NCI-H2107 treated with DMSO at 0.1 percent for 48 hours (cell line): ENCODE measurements around the gene MTG1.

Experiments
- DNase-seq: peaks from one replicate; lab custom pipeline; 2025; ENCODE audit not compliant: unreplicated experiment; lab: John Stamatoyannopoulos, UW

Gene MTG1

DNA sequence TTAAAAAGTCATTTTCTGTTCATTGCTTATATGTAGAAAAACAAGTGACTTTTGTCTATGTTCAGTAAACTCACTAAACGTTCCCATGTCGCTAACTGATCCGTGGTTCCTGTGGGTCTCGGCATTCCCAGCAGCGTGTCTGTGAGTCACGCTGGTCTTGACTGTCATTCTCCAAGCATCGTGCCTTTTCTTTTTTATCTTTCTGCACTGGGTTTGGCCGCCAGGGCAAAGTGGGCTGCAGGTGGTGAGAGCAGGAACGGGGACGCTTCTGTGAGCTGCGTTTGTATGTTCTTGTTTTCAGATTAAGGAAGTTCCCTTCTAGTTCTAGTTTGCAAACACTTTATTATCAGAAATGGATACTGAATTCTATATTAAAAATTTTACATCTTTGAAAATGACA lies 53.0 kb downstream of the MTG1 start:
- DNase-seq = no peak

DNA sequence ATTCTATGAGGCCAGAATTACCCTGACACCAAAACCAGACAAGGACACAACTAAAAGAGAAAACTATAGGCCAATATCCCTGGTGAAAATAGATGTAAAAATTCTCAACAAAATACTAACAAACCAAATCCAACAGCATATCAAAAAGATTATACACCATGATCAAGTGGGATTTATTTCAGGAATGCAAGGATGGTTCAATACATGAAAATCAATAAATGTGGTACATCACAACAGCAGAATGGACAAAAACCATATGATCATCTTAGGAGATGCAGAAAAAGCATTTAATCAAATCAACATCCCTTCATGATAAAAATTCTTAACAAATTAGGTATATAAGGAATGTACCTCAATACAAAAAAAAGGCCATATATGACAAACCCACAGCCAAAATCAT lies 54.2 kb downstream of the MTG1 start:
- DNase-seq = no peak

DNA sequence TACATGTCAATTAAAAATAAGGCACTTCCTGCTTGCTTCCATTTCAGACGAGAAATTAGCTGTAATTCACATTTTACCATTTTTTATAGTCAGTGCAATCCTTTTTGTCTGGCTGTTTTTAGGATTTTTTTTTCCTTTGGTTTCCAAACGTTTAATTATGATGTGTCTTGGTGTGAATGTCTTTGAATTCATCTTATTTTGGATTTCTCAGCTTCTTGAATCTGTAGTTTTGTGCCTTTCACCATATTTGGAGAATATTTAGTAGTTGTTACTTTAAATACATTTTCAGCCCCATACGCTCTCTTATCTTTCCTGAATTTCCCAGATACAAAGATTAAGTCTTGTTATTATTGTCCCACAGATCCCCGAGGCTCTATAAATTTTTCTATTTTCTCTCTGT lies 57.4 kb downstream of the MTG1 start:
- no peak for DNase-seq

DNA sequence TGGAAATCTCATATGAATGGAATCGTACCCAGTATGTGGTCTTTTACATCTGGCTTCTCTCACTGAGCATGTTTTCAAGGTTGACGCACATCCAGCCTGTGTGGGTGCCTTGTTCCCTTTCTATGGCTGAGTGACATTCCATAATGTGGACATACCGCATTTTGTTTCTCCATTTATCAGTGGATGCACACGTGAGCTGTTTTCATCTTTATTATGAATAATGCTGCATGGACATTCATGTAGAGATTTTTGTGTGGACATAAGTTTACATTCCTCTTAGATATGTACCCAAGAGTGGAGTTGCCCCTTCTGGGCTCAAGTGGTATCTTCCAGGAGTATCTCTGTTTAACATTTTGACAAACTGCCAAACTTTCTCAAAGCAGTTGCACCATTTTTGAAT lies 58.5 kb downstream of the MTG1 start:
- DNase-seq = no peak

DNA sequence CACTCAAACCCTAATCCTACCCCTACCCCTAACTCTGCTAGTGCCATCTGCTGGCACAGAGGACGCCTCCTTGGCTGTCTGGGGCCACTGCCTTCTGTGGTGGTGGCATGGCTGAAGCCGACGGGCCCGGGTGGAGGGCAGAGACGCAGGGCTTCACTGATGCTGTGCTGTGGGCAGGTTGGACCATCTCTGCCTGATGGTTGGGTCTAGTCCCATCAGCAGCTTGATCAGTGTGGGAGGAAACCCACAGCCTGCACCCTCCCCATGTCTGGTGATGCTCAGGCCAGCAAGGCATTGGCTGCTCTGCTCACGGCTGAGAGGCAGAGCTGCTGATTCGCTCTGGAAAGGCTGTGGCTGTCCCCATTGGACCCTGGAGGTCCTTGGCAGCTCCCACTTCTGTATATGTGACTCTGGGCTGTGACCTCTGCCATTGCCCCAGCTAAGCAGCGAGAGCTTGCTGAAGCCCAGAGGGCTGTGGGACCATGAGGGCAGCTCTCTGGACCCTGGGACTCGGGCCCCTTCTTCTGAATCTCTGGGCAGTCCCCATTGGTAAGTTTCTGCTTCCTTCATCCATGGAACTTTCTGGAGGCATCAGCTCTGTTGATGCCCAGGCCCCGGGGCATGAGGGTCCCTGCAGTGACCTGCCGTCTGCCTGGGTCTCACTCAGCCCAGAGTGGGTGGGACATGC lies 59.7 kb downstream of the MTG1 start, which contains the start of gene SCART1:
Gene SCART1, plus strand, starts transcription at position 430 of the 688 bp plus-strand sequence. Its CDS starts 53 bp downstream, at position 483.
- no peak for DNase-seq

DNA sequence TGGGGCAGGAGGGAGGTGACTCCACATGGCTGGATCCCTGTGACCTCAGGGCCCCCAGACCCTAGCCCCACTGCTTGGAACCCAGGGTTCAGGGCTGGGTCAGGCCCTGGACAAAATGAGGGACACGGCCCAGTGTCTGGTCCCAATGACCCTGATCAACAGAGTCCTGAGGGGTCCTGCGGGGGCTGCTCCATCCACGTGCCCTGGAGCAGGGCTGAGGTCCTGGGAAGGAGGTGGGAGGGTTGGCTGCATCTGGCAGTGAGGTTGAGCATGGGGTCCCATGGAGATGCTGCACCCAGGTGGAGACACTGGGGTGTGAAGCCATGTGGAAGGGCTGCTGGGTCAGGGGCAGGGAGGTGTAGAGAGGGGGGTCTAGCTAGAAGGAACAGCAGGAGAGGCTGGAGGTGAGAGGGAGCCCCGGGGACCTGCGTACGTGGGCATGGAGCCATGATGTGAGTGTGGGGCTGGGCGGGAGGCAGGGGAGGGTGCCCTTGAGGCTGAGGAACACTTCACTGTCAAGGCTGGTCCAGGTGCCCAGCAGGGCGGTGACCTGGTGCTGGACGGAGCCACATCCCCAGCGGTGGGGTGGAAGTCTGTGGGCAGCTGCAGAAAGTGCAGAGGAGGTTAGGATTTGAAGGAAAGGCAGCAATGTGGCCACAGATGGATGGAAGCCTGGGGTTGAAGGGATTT lies 60.4 kb downstream of the MTG1 start:
- no peak for DNase-seq

DNA sequence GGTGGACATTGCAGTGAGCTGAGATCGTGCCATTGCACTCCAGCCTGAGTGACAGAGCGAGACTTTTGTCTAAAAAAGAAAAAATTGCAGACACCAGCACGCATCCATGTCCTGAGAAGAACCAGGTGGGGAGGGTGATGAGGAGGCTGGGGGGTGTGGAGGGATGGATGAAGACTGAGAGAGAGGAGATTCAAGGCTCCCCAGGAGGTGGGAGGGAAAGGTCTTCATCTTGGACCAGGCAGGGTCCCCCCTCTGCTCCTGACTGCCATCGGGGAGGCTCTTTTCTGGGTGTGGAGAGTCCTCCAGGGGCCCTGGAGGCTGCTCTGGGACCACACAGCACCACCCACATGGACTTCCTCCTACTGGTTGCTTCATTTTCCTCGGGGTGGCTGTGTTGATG lies 61.2 kb downstream of the MTG1 start:
- no peak for DNase-seq

DNA sequence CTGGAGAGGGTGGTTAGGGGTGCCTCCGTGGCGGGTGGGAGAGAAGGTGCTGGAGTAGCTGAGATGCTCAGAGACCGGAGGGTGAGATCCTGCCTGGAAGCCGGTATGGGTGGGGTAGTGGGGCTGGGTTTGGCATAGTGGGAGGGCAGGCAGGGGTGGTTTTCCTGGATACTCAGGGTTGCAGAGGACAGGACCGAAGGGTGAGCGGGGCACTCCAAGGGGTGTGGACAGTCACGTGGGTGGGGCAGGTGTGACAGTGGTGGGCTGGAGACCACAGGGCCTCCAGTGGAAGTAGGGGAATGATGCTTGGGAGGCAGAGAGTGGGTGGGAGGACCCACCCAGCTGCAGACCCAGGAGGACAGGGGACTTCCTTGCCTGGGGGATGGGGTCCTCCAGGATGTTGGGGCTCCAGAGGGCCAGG lies 61.7 kb downstream of the MTG1 start:
- no peak for DNase-seq

DNA sequence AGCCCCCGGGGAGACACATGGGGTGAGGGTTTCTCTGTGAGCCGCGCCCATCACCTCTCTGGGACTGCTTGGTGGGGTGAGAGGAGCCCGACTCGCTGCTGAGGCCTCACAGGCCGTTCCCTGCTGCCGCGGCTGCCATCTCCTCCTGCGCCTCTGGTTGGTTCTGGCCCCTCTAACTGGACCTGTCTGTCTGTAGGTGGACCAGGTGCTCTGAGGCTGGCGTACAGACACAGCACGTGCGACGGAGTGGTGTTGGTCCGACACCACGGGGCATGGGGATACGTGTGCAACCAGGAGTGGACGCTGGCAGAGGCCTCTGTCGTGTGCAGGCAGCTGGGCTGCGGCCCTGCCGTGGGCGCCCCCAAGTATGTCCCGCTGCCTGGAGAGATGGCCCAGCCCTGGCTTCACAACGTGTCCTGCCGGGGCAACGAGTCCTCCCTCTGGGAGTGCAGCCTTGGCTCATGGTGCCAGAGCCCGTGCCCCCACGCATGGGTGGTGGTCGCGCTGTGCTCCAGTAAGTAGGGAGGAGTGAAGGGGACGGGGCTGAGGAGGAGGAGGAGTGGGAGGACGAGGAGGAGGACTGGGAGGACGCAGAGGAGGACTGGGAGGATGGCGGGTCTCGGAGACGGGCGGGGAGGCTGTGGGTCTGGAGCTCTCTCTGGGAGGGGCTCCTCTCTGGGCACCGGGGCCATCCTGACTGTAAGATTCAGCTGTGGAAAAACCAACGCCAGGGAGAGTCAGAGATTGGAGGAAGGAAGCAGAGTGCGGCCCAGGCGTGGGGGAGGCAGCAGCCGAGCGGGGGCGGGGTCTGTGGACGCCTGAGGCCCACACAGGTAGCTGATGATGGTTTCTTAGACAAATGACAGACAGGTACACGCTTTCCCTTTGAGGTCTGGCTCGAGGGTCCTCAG lies 62.3 kb downstream of the MTG1 start:
- DNase-seq = no peak

DNA sequence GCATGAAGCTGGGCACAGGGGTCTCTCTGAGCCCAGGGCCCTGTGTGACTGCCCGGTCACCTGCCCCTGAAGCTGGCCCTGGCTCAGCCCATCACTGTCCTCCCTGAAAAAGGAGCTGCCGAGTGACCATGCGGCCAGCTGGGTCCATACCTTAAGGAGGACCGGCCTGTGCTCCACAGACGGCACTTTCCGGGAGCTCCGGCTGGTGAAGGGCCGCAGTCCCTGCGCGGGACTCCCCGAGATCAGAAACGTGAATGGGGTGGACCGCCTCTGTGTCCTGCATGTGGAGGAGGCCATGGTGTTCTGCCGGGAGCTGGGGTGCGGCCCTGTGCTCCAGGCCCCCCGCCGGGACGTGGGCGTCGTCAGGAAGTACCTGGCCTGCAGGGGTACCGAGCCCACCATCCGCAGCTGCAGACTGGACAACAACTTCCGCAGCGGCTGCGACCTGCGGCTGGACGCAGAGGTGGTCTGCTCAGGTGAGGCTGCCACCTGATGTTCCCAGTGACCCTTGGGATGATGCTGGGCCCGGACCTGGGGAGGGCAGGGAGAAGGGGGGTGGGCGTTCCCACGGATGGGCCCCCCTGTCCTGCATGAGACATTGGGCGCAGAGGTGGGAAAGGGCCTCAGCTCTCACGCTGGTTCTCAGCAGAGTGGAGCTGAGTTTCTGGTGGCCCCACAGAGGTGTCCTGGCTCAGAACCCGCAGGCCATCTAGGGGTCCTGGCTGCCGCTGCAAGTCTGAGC lies 63.3 kb downstream of the MTG1 start:
- no peak for DNase-seq

DNA sequence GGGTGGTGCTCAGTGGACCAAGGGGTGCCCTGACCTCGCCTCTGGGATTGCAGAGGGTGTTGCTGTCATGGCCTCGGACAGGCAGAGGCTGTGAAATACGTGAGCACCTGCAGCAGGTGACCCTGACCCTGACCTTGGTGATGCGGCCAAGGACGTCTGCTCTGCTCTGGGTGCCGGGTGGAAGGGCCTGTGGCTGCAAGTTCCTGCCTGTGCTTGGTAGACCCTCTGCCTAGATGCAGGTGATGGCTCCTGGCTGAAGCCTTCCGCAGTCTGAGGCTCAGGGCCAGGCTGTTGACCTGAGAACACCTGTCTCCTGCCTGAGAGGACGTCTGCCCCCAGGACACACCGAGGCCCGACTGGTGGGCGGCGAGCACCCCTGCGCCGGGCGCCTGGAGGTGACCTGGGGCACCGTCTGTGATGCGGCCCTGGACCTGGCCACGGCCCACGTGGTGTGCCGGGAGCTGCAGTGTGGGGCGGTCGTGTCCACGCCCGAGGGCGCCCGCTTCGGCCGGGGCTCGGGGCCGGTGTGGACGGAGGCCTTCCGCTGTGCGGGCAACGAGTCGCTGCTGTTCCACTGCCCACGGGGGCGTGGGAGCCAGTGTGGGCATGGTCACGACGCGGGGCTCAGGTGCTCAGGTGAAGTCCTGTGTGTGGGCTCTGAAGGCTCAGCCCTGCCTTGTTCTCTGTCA lies 64.2 kb downstream of the MTG1 start:
- DNase-seq = no peak

DNA sequence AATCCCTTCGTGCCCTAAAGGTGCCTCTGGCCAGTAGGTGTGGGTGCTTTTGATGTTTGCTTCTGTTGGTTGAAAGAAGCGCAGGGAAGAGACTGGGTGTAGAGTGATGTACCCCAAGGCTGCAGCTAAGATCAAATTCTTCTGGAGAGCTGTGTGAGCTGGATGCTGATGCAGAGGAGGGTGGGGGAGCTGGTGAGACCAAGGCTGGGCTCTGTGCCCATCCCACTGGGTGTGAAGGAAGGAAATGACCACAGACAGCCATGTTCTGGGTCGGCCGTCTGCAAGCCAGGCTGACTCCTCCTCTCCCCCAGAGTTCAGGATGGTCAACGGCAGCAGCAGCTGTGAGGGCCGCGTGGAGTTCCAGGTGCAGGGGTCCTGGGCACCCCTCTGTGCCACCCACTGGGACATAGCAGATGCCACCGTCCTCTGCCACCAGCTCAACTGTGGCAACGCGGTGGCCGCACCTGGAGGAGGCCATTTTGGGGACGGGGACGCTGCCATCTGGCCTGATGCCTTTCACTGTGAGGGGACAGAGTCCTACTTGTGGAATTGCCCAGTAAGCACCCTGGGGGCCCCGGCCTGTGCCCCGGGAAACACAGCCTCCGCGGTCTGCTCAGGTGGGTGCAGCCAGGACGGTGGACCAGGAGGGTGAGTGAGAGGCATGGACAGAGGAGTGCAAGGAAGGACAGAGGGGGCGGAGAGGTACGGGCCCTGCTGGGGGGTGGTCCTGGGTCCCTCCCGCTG lies 64.9 kb downstream of the MTG1 start:
- DNase-seq = no peak

DNA sequence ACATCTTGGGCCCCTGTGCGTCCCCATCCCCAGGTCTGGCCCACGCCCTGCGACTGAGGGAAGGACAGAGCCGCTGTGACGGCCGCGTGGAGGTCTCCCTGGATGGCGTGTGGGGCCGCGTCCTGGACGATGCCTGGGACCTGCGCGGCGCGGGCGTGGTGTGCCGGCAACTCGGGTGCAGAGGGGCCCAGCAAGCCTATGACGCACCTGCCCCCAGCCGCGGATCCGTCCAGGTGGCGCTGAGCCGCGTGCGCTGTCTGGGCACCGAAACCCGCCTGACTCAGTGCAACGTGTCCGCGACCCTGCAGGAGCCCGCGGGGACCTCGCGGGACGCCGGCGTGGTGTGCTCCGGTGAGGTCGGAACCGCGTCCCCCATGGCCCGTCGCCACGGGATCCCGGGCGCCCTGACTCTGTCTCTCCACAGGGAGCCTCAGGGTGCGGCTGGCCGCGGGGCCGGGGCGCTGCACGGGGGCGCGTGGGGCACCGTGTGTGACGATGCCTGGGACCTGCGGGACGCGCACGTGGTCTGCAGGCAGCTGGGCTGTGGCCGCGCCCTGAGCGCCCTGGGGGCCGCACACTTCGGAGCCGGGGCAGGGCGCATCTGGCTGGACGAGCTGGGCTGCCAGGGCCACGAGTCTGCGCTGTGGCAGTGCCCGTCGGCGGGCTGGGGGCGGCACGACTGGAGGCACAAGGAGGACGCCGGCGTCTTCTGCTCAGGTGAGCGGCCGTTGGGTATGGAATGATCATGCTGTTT lies 65.7 kb downstream of the MTG1 start:
- no peak for DNase-seq

DNA sequence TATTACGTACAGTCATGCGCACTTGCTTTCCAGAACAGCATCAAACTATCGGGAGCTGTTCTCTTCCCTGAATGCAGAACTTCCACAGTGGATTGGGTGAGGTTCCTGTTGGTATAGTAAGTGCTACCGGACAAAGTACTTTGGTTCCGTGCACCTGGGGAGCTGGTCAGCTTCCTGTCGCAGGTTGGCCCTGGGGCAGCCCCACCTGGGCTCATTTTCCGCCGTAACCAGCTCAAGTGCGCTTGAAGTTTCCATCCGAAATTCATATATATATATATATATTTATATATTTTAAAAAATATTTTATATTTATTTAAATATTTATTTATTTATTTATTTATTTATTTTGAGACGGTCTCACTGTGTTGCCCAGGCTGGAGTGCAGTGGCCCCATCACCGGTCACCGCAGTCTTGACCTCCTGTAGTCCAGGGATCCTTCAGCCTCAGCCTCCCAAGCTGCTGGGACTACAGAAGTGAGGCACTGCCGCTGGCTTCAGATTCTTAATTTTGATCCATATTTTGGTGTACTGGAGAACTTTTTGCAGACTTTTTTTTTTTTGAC lies 66.3 kb downstream of the MTG1 start:
- DNase-seq = no peak

DNA sequence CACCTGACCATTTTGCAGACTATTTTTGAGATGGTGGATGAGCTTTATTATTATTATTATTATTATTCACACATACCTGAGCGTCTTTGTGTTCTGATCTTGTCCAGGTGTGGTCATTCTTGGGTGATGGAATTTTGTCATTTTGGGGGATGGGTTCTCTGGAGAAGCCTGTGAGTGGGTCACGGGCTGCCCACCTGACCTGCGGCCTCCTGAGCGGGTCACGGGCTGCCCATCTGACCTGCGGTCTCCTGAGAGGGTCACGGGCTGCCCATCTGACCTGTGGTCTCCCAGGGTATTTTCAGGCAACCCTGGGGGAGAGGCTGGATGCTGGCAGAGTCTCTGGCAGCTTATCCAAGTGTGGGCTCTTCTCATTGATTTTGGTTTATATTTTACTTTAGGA lies 67.1 kb downstream of the MTG1 start:
- no peak for DNase-seq

DNA sequence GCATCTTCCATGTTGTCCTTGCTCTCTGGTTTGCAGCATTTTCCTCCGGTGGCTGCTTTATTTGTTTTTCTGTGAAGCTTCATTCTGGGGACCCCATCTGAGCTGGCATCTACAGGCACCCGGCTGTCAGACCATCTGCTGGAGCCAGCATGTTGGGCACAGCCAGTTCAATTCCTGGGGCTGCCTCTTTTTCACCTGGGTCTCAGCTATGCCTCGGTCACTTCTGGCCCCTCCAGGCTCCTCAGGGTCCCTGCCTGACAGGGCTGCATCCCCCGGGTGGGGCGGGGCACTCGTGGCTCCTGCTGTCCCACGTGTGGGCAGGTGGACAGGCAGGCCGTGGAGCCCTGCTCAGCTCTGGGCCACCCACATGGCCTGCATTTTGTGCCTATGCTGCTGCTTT lies 67.9 kb downstream of the MTG1 start:
- no peak for DNase-seq

DNA sequence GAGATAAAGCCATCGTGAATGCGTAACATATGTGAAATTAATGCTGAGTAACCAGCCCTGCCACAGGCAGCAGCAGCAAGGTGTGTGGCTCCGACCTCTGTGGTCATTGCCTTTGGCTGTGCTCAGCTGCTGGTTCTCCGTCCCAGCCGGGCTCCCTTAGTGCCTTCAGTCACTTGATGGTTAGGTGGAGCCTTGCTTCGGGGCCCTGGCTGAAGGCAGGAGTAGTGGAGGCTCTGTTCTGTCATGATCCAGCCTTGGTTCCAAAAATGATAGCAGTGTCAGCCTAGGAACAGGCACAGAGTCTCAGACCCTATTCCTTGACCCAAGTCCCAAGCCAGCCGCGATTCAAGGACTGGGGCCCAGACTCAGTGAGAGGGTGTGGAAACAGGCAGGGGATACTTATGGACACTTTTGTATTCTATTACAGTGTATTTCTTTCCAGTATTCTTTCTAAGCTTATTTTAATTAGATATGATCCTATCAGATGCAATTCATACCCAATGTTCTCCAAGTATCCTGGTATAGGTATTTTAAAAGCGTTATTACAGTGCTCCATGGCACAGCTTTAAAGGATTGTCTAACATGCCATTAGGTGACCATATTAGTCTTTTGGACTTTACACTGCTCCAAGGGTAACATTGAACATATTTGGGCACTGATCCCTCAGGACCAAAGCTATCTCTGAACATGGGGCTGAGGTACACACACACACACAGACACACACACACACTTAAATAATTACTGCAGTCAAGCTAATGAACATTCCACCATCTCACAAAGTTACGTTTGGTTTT lies 68.8 kb downstream of the MTG1 start:
- DNase-seq = no peak

DNA sequence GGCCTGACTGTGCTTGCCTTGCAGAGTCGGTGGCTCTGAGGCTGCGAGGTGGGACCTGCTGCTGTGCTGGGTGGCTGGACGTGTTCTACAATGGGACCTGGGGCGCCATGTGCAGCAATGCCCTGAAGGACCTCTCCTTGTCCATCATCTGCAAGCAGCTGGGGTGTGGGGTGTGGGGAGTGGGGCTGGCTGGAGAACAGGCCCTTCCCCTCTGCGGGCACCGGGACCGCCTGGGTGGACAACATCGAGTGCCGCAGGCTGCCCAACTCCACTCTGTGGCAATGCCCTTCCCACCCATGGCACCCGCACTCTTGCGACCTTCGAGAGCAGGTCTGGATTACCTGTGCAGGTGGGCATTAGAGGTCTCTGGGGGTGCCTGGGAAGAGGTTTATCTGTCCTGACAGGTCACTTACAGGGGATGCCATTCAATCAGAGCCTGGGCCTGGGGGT lies 70.7 kb downstream of the MTG1 start:
- DNase-seq = no peak
